AG04449 (cell line): Measurements from ENCODE around the gene DBX1.
A peak's percentile ranks its signal among the peaks of the same experiment; 100 is the strongest.

Source experiments
- CTCF ChIA-PET: fragments of 350-600 bp; formaldehyde crosslinking; extraction: SDS; loops from one replicate; lab custom pipeline; 2021; ENCODE audit warnings: antibody characterized with exemption; lab: Yijun Ruan, JAX
- POLR2A ChIA-PET: fragments of 400-600, 350-600 bp; formaldehyde crosslinking; extraction: SDS; loops from one replicate; lab custom pipeline; 2020; ENCODE audit warnings: antibody characterized with exemption, inconsistent platforms; lab: Yijun Ruan, JAX
- DNase-seq: peaks from one replicate; pipeline ENCODE4 v3.0.0-alpha.2; 2010; ENCODE audit warnings: low read depth, low spot score
- H3K4me3 ChIP-seq: 2 replicates; pipeline ENCODE4 v1.5.1; 2011; ENCODE audit warnings: low read depth, mild to moderate bottlenecking, control low read depth, low read length
- CTCF ChIP-seq: IDR thresholded peaks from one replicate; pipeline ENCODE4 v1.5.1; 2011; ENCODE audit warnings: mild to moderate bottlenecking, moderate library complexity, low read length, control low read depth, inconsistent platforms; ENCODE audit not compliant: insufficient read depth; ENCODE audit errors: missing control alignments

DBX1 gene

DNA sequence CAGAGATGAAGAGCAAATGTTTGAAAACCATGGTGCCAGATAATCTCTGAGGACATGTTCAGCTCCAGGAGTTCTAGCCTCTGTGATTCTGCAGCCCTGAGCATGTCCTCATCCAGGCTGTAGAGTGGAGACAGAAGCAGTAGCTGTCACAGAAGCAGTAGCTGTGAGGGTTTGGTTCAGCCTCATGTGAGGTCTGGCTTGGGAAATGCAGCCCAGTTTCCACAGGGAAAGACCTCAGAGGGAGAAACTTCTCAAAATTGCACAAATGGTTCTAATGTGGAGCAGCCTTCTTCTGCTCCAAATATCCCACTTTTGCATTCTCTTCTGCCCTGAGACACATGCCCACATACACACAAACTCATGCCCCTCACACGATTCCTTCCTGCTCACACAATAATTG is 48.4 kb downstream of the DBX1 start:
- no peak for DNase-seq
- no peak for TF ChIP-seq CTCF
- H3K4me3 ChIP-seq = no peak overlapping the region
- POLR2A ChIA-PET = interaction anchor here (0.5 to 2.7 kb wide), 9 partner anchors 10 to 738 kb away, joined by 3 to 28 read pairs (median 4); no protein-coding TSS in a partner anchor
- CTCF ChIA-PET = interaction anchor here (0.7 to 10.8 kb wide), 35 partner anchors 11 to 207 kb away, joined by 3 to 135 read pairs (median 5); no protein-coding TSS in a partner anchor

DNA sequence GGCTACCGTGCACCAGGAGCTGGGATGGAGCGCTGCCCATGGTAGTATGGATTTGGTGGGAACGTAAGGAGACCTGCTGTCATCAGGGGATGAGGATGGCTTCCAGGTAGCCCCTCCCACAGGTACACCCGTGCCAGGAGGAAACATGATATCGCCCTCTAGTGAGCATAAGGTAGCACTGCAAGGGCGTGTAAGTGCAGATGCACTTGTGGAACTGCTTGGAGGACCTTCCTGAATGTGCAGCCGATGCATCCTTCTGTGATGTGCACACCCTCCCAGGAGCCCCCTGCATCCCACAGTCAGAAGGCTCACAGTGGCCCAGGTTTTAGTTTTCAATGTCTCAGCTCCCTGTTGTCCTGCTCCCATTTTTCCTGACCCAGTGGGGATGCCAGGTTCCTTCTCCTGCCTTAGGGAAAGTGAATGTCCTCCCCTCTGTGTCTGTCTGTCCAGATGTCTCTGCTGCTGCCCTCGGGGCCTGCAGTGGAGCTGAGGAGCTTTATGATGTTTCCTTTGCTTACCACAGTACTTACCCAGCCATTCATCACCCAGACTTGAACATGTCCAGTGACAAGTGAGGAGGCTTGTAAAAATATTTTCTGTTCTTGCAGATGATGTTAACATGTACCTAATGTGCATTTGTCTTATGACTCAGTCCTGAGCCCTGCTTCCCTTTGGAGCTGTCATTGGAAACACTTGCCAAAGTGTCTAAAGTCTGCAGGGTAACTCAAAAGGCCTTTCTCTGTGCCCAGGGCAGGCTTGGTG is 49.2 kb downstream of the DBX1 start:
- ChIA-PET POLR2A (interaction anchor here (0.5 to 2.7 kb wide), 5 partner anchors 13 to 737 kb away, joined by 3 to 28 read pairs (median 5); no protein-coding TSS in a partner anchor), CTCF (interaction anchor here (0.7 to 10.8 kb wide), 42 partner anchors 11 to 206 kb away, joined by 3 to 135 read pairs (median 4); no protein-coding TSS in a partner anchor)
- H3K4me3 ChIP-seq = no peak overlapping the region

DNA sequence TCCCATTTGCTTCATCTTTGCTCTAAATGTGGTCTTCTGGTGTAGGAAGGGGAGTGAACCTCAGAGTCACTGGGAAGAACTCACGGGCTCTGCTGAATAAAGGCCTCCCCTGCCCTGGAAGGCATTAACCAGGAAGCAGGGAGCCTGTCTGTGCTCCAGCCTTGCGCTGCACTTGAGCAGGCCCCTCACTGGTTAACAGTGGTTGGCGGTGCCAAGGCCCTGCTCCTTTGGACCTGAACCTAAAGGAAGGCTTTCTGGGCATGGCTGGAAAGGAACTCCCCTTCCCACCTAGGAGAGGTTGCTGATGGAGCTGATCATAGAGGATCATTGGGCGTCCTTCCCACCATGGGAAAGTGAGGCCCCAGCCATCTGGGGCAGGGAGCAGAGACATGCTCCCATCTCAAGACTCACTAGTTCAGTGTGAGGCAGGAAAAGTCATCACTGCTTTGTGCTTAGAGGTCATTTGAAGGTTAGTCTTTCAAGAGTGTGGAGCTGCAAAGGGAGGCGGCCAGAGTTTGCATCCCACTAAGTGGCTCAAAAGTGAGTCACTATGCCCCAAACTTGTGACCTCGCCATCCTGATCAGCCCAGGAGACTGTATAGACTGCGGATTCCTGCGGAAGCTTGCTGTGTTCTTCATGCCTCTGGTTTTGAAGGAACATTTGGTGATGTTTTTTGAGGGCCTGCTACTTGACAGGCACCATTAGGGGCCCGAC is 50.4 kb downstream of the DBX1 start:
- ChIA-PET CTCF (interaction anchor here (0.7 to 10.8 kb wide), 21 partner anchors 9 to 205 kb away, joined by 3 to 135 read pairs (median 4); no protein-coding TSS in a partner anchor), POLR2A (interaction anchor here (0.6 kb wide), 1 partner anchor 281 kb away, joined by 3 read pairs; no protein-coding TSS in a partner anchor)
- H3K4me3 ChIP-seq = no peak overlapping the region
- no peak for DNase-seq
- TF ChIP-seq CTCF = no peak

More for the DNA sequence above, 49.2 kb downstream of the DBX1 start:
- TF ChIP-seq CTCF = peak; percentile 85
- DNase-seq = peak; percentile 83
